ENCODE data around the gene PKD2.
"Not testable (repeated sequence)": the region's sequence is repeated elsewhere in the genome, so short reads cannot be mapped to it uniquely, and the experiment has no call there.

PKD2 gene

GRCh38 chr4:88077911-88078524 is 70.6 kb downstream of the PKD2 start:
- DNase-seq: no peak

DNA sequence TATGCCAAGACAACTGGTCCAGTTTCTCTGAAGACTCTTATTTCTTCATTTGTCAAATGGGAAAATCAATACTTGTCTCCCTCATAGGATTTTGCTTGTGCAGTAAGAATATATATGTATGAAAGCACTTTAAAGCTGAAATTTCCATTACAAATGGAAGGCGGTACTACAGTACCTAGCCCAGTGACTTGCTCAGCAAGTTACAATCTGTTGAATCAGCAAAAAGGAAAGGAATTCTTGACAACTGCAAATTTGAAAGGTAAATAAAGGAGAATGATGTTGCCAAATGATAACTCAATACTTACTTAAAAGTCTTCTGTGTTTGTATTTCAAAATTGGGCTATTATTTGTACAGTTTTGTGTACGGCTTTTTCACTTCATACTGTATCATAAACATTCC is 71.1 kb downstream of the PKD2 start:
- DNase-seq: no peak

DNA sequence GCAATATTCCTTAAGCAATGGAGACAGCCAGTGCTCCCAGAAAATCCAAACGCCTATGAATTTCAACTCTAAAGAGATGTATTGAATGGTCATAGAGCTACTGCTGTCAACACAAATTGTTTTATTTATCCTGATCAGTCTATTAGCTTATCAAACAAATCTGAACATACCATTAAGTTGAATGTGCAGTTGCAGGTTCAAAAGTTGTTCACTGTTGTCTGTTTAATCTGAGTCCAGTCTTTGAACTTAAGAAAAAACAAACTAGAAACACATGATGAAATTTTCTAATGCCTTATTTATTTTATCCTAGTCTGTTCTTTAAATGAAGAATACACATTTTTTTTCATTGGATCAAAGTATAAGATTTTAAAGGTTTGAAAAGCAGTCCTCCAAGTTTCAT is 73.2 kb downstream of the PKD2 start:
- no peak for DNase-seq

GRCh38 chr4:88087004-88087403 is 79.6 kb downstream of the PKD2 start:
- DNase-seq: no peak

- no peak for DNase-seq
These were observed 83.5 kb downstream of the PKD2 start for GRCh38 chr4:88090898-88091297.

GRCh38 chr4:88091378-88091777 is 83.9 kb downstream of the PKD2 start:
- DNase-seq: no peak

DNA sequence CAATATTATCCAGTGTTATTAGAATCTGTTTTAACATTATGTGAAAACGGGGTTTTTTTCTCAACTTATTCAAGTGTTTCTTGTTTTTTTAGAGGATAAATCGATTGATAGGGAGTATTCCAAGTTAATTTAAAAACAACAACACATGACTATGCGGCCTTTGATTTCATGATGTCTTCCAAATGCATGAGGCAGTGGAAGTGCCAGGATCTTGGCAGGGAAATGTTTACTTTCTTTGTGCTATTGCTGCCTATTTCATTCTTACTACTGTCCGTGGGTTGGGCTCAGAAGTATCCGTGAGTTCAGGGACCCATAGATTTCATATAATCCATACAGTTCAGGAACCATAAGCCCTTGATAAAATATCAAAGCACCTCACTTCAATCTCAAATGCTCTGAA is 86.4 kb downstream of the PKD2 start:
- DNase-seq: no peak

- DNase-seq: no peak
These were observed 89.9 kb downstream of the PKD2 start for GRCh38 chr4:88097301-88097700.

- no peak for DNase-seq
These were observed 90.3 kb downstream of the PKD2 start for GRCh38 chr4:88097781-88098180.

DNA sequence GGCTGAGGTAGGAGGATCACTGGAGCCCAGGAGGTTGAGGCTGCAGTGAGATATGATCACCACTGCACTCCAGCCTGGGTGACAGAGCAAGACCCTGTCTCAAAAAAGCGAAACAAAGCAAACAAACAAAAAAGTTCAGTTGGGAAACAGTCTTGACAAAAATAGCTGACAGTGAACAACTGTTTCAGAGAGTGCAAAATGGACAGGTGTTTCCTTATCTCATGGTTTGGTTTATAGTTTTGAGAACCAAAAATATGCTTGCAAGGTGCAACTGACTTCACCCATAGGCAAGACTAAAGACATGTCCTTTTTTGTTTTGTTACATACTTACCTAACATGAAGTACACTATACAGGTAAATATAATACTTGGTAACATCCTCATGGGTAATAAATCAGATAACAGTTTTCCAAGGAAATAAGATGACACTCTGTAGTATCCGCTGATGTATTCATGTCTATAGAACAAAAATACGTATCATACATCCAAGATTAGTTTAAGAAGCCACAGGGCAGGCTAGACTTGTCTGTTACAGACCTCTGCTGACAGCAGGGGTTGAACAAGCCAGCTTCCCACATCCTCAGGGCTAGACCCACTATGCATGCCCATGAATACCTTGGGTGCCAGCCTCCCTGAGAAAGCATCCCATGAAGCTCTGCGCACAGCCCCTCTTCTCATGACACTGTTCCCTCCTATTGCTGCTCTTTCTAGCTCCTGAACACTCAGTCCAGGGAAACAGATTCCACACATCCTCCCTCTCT is 91.7 kb downstream of the PKD2 start:
- DNase-seq: no peak

- no peak for DNase-seq
These were observed 93.7 kb downstream of the PKD2 start for GRCh38 chr4:88101165-88101564.

- no peak for DNase-seq
These were observed 94.6 kb downstream of the PKD2 start for GRCh38 chr4:88102026-88102425.

DNA sequence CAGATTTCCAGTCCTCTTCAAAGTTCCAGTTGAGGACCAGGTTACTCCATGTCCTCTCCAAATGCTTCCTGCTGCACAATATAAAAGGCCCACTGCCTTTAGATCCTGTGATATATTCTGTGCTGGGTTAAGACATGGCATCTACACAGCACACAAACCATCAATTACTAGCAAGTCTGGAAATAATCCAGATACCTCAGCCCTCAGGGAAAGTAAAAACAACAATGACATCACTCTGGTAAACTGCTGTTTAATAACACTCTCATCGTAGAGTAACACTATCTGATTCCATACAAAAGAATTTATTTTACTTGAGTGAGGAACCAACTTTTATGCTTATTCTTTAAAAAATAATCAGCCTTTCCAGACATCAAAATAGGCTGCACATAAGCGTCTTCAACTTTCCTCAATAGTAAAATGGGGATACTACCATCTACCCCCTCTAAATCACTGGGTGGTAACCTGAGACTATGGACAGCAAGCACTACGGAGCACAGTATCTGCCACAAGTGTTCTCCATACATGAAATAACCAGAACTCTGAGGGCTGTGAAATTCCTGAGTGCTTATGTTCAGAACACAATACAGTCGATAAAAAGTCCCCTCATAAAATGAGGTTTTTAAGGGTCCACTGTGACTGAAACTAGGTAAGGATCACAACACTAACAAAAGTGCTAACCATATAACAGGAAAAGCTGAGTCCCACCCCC is 97.6 kb downstream of the PKD2 start:
- no peak for DNase-seq

GRCh38 chr4:88106205-88106604 is 98.8 kb downstream of the PKD2 start:
- DNase-seq: peak; percentile 10

GRCh38 chr4:88107406-88108107 is 100.1 kb downstream of the PKD2 start:
- no peak for DNase-seq

- not testable (repeated sequence) for DNase-seq
These were observed 100.7 kb downstream of the PKD2 start for GRCh38 chr4:88108108-88108465.

- DNase-seq: no peak
These were observed 101.3 kb downstream of the PKD2 start for GRCh38 chr4:88108747-88109122.

GRCh38 chr4:88109123-88109881 is 101.9 kb downstream of the PKD2 start:
- no peak for DNase-seq

- DNase-seq: no peak
These were observed 103.4 kb downstream of the PKD2 start for GRCh38 chr4:88110826-88111225.

GRCh38 chr4:88112856-88113255 is 105.4 kb downstream of the PKD2 start:
- no peak for DNase-seq

GRCh38 chr4:88115587-88115986 is 108.2 kb downstream of the PKD2 start:
- no peak for DNase-seq

GRCh38 chr4:88119943-88120342 is 112.5 kb downstream of the PKD2 start:
- no peak for DNase-seq

DNA sequence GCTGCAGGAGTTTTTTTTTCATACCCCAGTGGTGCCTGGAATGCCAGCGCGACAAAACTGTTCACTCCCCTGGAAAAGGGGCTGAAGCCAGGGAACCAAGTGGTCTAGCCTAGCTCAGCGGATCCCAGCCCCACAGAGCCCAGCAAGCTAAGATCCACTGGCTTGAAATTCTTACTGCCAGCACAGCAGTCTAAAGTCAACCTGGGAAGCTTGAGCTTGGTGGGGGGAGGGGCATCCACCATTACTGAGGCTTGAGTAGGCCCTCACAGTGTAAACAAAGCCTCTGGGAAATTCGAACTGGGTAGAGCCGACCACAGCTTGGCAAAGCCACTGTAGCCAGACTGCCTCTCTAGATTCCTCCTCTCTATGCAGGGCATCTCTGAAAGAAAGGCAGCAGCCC is 114.8 kb downstream of the PKD2 start:
- not testable (repeated sequence) for DNase-seq
